Astrocyte of the cerebellum (primary cell): Measurements from ENCODE around the gene RPS6KA4.

Experiments
- DNase-seq: peaks from one replicate; pipeline ENCODE4 v3.0.0-alpha.2; 2011; ENCODE audit warnings: low read depth
- H3K4me3 ChIP-seq: 2 replicates; pipeline ENCODE4 v1.5.1; 2011; ENCODE audit warnings: mild to moderate bottlenecking, low read depth, low read length, moderate library complexity
- in situ Hi-C: cut with HindIII; loops from 2 replicates; pipeline ENCODE4 v1.10.0; 2017; ENCODE audit warnings: low sequenced_read_pairs
- TF ChIP-seq, protein P1 (sequence below): IDR thresholded peaks from 2 replicates; pipeline ENCODE4 v1.5.1; 2012; ENCODE audit warnings: low read length, low read depth, moderate library complexity, mild to moderate bottlenecking; ENCODE audit errors: missing control alignments

RPS6KA4 gene

DNA sequence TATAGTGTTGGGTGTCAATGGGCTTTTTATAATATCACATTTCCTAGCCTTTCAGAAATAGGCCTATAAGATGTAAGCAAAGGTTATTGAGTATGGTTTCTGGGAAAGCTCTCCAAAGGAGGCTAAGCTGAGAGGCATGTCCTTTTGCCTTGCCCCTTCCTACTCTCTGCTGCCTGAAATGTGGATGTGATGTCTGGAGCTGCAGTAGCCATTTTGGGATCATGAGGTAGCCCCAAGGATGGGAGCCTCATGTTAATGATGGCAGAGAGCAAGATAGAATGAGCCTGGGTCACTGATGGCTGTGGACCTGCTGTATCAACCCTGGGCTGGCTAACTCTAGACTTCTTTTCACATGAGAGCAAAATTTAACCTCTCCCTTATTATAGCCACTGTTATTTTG, 29.0 kb downstream of the RPS6KA4 start:
- H3K4me3 ChIP-seq, result no peak overlapping the region
- in situ Hi-C loops, result no loop called here
- DNase-seq, result no peak
- TF ChIP-seq, protein P1, sequence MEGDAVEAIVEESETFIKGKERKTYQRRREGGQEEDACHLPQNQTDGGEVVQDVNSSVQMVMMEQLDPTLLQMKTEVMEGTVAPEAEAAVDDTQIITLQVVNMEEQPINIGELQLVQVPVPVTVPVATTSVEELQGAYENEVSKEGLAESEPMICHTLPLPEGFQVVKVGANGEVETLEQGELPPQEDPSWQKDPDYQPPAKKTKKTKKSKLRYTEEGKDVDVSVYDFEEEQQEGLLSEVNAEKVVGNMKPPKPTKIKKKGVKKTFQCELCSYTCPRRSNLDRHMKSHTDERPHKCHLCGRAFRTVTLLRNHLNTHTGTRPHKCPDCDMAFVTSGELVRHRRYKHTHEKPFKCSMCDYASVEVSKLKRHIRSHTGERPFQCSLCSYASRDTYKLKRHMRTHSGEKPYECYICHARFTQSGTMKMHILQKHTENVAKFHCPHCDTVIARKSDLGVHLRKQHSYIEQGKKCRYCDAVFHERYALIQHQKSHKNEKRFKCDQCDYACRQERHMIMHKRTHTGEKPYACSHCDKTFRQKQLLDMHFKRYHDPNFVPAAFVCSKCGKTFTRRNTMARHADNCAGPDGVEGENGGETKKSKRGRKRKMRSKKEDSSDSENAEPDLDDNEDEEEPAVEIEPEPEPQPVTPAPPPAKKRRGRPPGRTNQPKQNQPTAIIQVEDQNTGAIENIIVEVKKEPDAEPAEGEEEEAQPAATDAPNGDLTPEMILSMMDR, result no peak

DNA sequence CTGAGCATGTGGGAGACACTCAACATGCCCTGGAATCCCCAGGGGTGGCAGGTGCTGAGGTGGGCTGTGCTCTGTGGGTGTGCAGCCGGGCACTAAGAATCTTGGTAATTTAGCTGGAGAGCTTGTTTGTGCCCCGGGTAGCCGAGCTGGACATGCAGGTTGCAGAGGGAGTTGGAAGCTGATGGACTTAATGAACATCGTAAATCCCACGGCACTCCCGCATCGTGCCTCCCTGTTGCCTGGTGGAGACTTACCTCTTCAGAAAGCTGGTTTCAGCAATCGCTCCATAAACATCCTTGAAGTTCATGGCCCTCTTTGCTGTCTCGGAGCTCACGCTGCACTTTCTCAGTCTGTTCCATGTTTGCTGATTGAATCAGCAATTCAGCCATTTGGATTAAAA, 29.9 kb downstream of the RPS6KA4 start:
- TF ChIP-seq, protein P1, result no peak
- in situ Hi-C loops, result no loop called here
- no peak overlapping the region for H3K4me3 ChIP-seq
- no peak for DNase-seq

DNA sequence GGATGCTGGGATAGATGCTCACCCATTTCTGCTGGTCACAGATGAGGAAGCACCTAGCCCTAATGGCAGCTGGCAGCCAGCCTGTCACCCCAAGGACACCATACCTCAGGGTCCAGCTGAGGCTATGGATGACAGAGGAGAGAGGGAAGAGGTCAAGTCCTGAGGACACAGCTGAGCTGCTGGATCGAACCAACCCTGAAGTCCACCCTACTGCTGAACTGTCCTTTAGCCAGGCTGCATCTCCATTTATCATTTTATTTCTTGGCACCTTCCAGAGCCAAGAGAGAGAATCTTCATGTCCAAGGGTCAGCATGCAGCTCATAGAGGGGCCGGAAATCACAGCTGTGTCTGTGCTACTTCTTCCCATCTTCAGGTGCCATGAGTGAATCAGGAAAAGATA, 30.9 kb downstream of the RPS6KA4 start:
- in situ Hi-C loops, result no loop called here
- no peak overlapping the region for H3K4me3 ChIP-seq
- TF ChIP-seq, protein P1, result no peak
- no peak for DNase-seq

DNA sequence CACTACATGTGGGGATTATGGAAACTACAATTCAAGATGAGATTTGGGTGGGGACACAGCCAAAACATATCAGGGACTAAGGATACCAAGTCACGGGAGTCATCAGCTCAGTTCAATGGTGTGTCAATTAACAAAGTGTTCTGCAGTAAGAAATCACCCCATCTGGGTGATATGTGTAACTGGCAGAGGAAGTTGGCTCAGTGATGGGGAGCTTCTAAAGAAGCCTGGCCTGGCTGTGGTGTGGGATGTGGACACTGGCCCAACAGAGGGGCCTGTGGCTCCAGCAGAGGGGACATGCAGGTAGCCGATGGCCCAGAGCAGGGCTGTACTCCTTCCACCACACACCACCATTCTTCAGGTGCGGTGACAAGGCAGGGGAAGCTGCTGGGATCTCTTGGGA, 31.6 kb downstream of the RPS6KA4 start:
- TF ChIP-seq, protein P1, result no peak
- no peak overlapping the region for H3K4me3 ChIP-seq
- no peak for DNase-seq
- in situ Hi-C loops, result no loop called here

DNA sequence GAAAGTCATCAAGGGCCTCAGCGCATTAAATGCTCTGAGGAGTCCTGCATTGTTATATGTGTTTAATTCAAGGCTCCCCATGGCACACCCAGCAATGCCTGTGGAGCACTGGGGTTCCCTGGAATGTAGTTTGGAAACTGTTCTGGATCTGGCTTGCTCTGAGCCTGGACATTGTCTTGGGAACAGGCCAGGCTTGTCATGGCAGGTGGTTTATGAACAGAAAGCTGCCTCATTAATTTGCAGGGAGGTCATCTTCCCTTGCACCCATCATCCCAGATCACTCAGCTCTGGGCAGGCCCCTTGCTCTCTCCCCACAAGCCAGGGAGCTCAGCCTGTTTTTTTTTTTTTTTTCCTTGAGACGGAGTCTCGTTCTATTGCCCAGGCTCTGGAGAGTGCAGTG, 32.9 kb downstream of the RPS6KA4 start:
- TF ChIP-seq, protein P1, result no peak
- no peak overlapping the region for H3K4me3 ChIP-seq
- in situ Hi-C loops, result no loop called here
- DNase-seq, result no peak

DNA sequence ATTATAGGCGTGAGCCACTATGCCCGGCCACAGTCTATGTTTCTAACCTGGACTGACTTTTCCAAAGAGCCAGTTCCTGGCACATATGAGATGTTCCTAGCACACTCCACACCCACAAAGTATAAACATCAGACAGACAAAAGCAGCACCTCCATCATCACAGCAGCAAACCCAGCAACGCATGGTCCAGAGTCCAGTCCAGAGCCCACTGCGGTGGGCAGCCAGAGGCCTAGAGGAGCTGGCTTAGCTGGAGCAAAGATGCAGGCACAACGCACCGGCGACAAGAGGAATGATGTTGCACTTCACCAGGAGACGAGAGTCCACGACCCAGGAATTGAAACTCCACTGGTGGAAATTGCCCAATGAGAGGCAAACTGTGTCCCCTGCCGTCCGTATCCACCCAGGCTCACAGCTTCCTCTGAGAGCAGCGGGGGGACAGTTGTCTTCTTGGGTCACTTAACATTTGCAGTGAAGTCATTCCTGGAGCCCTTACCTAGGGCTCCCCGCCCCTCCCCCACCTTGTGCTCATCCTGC, 36.6 kb downstream of the RPS6KA4 start:
- in situ Hi-C loops, result no loop called here
- H3K4me3 ChIP-seq, result no peak overlapping the region
- TF ChIP-seq, protein P1, result no peak
- DNase-seq, result no peak
